Stimulated activated naive CD4-positive, alpha-beta T cell treated with Interleukin-2 at 50 U/mL for 16 hours (primary cell): ENCODE measurements around the gene CSH2.
A peak's percentile ranks its signal among the peaks of the same experiment; 100 is the strongest.

Experiments used
- DNase-seq: peaks from one replicate; lab custom pipeline; 2025; lab: John Stamatoyannopoulos, UW

The CSH2 gene

GRCh38 chr17:63854709-63855108, 18.8 kb downstream of the CSH2 start:
- no peak for DNase-seq

- no peak for DNase-seq
Measured at GRCh38 chr17:63853260-63853659, 20.2 kb downstream of the CSH2 start.

- no peak for DNase-seq
Measured at GRCh38 chr17:63850401-63850800, 23.1 kb downstream of the CSH2 start.

GRCh38 chr17:63848834-63849689, 24.4 kb downstream of the CSH2 start:
- peak; percentile 95 for DNase-seq

GRCh38 chr17:63847525-63848249, 25.8 kb downstream of the CSH2 start:
- no peak for DNase-seq

- no peak for DNase-seq
Measured at GRCh38 chr17:63845509-63845908, 28.0 kb downstream of the CSH2 start.

GRCh38 chr17:63843910-63844677, 29.4 kb downstream of the CSH2 start:
- DNase-seq, result no peak

- peak; percentile 20 for DNase-seq
Measured at GRCh38 chr17:63843387-63843888, 30.0 kb downstream of the CSH2 start.

GRCh38 chr17:63842540-63843386, 30.7 kb downstream of the CSH2 start, which contains the start of gene SMARCD2:
Gene SMARCD2, minus strand, starts transcription at chr17:63842685. Its CDS starts 11 bp downstream, at chr17:63842674.
- peak; percentile 100 for DNase-seq

GRCh38 chr17:63842173-63842539, 31.3 kb downstream of the CSH2 start:
- peak; percentile 49 for DNase-seq

- no peak for DNase-seq
Measured at GRCh38 chr17:63841350-63842172, 31.9 kb downstream of the CSH2 start.

GRCh38 chr17:63840591-63841349, 32.7 kb downstream of the CSH2 start:
- DNase-seq, result no peak

- DNase-seq, result no peak
Measured at GRCh38 chr17:63838631-63839171, 34.8 kb downstream of the CSH2 start.

GRCh38 chr17:63837962-63838600, 35.4 kb downstream of the CSH2 start:
- no peak for DNase-seq

- DNase-seq, result no peak
Measured at GRCh38 chr17:63837480-63837879, 36.0 kb downstream of the CSH2 start.

- no peak for DNase-seq
Measured at GRCh38 chr17:63836811-63837210, 36.7 kb downstream of the CSH2 start.

- DNase-seq, result no peak
Measured at GRCh38 chr17:63835167-63835720, 38.2 kb downstream of the CSH2 start.

GRCh38 chr17:63834431-63835166, 38.9 kb downstream of the CSH2 start:
- DNase-seq, result peak; percentile 66
